Activated T-helper 1 cell treated with Interleukin-2 at 50 U/mL for 16 hours (primary cell): ENCODE measurements around the gene PPM1H.
"Not testable (repeated sequence)": the region's sequence is repeated elsewhere in the genome, so short reads cannot be mapped to it uniquely, and the experiment has no call there.

ENCODE experiments used
- DNase-seq: peaks from one replicate; pipeline ENCODE4 v3.0.0-alpha.2; 2020; ENCODE audit warnings: low read depth

The PPM1H gene

GRCh38 chr12:62947364-62947763 lies 12.4 kb upstream of the PPM1H start:
- no peak for DNase-seq

GRCh38 chr12:62943779-62944395 lies 8.9 kb upstream of the PPM1H start:
- DNase-seq = no peak

GRCh38 chr12:62942316-62942715 lies 7.4 kb upstream of the PPM1H start:
- DNase-seq = not testable (repeated sequence)

- DNase-seq = no peak
Observed at GRCh38 chr12:62934239-62934798, 631 bp downstream of the PPM1H start.

GRCh38 chr12:62933602-62934238 lies 1.2 kb downstream of the PPM1H start:
- DNase-seq = no peak

GRCh38 chr12:62933220-62933601 lies 1.7 kb downstream of the PPM1H start:
- DNase-seq = no peak

- DNase-seq = no peak
Observed at GRCh38 chr12:62931477-62931876, 3.5 kb downstream of the PPM1H start.

GRCh38 chr12:62930546-62931425 lies 4.2 kb downstream of the PPM1H start:
- no peak for DNase-seq

GRCh38 chr12:62928632-62929031 lies 6.3 kb downstream of the PPM1H start:
- no peak for DNase-seq

GRCh38 chr12:62925680-62926079 lies 9.3 kb downstream of the PPM1H start:
- no peak for DNase-seq

- no peak for DNase-seq
Observed at GRCh38 chr12:62924084-62924483, 10.9 kb downstream of the PPM1H start.

GRCh38 chr12:62922539-62922938 lies 12.4 kb downstream of the PPM1H start:
- DNase-seq = no peak

GRCh38 chr12:62919838-62920237 lies 15.1 kb downstream of the PPM1H start:
- DNase-seq = no peak

- no peak for DNase-seq
Observed at GRCh38 chr12:62917926-62918325, 17.0 kb downstream of the PPM1H start.

- DNase-seq = no peak
Observed at GRCh38 chr12:62916632-62917425, 18.1 kb downstream of the PPM1H start.

GRCh38 chr12:62915204-62915529 lies 19.8 kb downstream of the PPM1H start:
- no peak for DNase-seq

- no peak for DNase-seq
Observed at GRCh38 chr12:62914443-62915203, 20.3 kb downstream of the PPM1H start.

GRCh38 chr12:62913380-62913779 lies 21.6 kb downstream of the PPM1H start:
- DNase-seq = no peak

GRCh38 chr12:62912644-62913043 lies 22.3 kb downstream of the PPM1H start:
- DNase-seq = no peak

- no peak for DNase-seq
Observed at GRCh38 chr12:62911286-62911685, 23.7 kb downstream of the PPM1H start.

- DNase-seq = no peak
Observed at GRCh38 chr12:62910549-62911169, 24.3 kb downstream of the PPM1H start.
